Gastrocnemius medialis (tissue), 4 donors: ENCODE data around the gene SH3BP1.
"Not testable (repeated sequence)": the region's sequence is repeated elsewhere in the genome, so short reads cannot be mapped to it uniquely, and the experiment has no call there.

Source experiments
- CTCF ChIP-seq, 5 experiments: fragments of 450-650 bp in 3 of 5; fragments of 200-600 bp in 2 of 5; sonication (generic) in 2 of 5; IDR thresholded peaks in 4 of 5; conservative IDR thresholded peaks in 1 of 5; 1 replicate in 4 of 5; 2 replicates in 1 of 5; pipeline ENCODE4 v1.5.1; 2016 to 2019; ENCODE audit warnings: antibody characterized with exemption in 5 of 5, mild to moderate bottlenecking in 3 of 5, moderate library complexity in 3 of 5
- POLR2A ChIP-seq, 2 donors: fragments of 450-650 bp; IDR thresholded peaks; one replicate each; pipeline ENCODE4 v1.6.1; 2017; ENCODE audit warnings: antibody characterized with exemption in 2 of 2, mild to moderate bottlenecking in 2 of 2, moderate library complexity in 2 of 2

- not testable (repeated sequence) for TF ChIP-seq CTCF (IDR thresholded peaks at IDR 0.05 in 4 of 5, conservative IDR thresholded peaks at IDR 0.05 in 1 of 5); POLR2A (IDR thresholded peaks at IDR 0.05)
Observed at GRCh38 chr22:37602546-37603277, 36.8 kb upstream of the SH3BP1 start.
